Measurements from ENCODE around the gene CYP4F22. TPM values are rescaled to one million over a fixed set of nuclear protein-coding genes. Genes with fewer than 3 reads are reported as not detected.

CYP4F22 gene
- total and polyA plus RNA-seq, 2 of the 8 experiments (the other 6 are each of a cell fraction or from before 2014, with no cell fraction given): not detected

- TF ChIP-seq CHD7 (IDR thresholded peaks at IDR 0.05; ENCODE audit: insufficient replicate concordance, low read length): no peak
- no peak for TF ChIP-seq GTF2F1 (IDR thresholded peaks at IDR 0.05; ENCODE audit: borderline replicate concordance, low read depth, low read length)
- no peak for TF ChIP-seq SIN3A (conservative IDR thresholded peaks at IDR 0.05 in 1 of 2, IDR thresholded peaks at IDR 0.05 in 1 of 2; ENCODE audit: low read depth in 1 of 2, low read length in 2 of 2)
- TF ChIP-seq SP1 (IDR thresholded peaks at IDR 0.05; ENCODE audit: low read depth, low read length): no peak
- TF ChIP-seq RNF2 (IDR thresholded peaks at IDR 0.05; ENCODE audit: borderline replicate concordance, low read depth, low read length, missing control alignments, poor library complexity, severe bottlenecking): no peak
- TF ChIP-seq EGR1 (IDR thresholded peaks at IDR 0.05; ENCODE audit: borderline replicate concordance, low read depth, low read length): no peak
- TF ChIP-seq ATF3 (IDR thresholded peaks at IDR 0.05; ENCODE audit: insufficient read depth, low read depth, low read length): no peak
- TF ChIP-seq POU5F1 (IDR thresholded peaks at IDR 0.05; ENCODE audit: low read depth, low read length): no peak
- no peak for TF ChIP-seq POLR2AphosphoS5 (IDR thresholded peaks at IDR 0.05; ENCODE audit: low read depth, low read length)
- TF ChIP-seq SAP30 (IDR thresholded peaks at IDR 0.05; ENCODE audit: insufficient read depth, insufficient replicate concordance, low read length): no peak
- TF ChIP-seq RXRA (IDR thresholded peaks at IDR 0.05; ENCODE audit: insufficient read depth, low read depth, low read length): no peak
These were observed 28.0 kb downstream of the CYP4F22 start (continued) for GRCh38 chr19:15536350-15536749.
